IMR-90 (cell line): Measurements from ENCODE around the gene DNM3. TPM values are rescaled to one million over a fixed set of nuclear protein-coding genes. Genes with fewer than 3 reads are reported as not detected.

Source experiments
- ATAC-seq: fragments of 200-7000 bp; cut with Tn5 transposase; 2 replicates; pipeline ENCODE4 v1.9.1; 2020; ENCODE audit warnings: low read depth, mild to moderate bottlenecking, moderate library complexity
- BruUV-seq: library from RNA; stranded (reverse); fragments of 400-500 nt; replicated peaks from 2 replicates; lab custom pipeline; 2021; lab: Mats Ljungman, UMichigan
- CTCF ChIA-PET: fragments of 300-600 bp; formaldehyde crosslinking; extraction: SDS; loops from one replicate; lab custom pipeline; 2021; ENCODE audit warnings: antibody characterized with exemption; lab: Yijun Ruan, JAX
- POLR2A ChIA-PET: fragments of 300-600 bp; sonication (Branson Sonifier 250); formaldehyde crosslinking; loops from one replicate; lab custom pipeline; 2022; ENCODE audit warnings: antibody characterized with exemption; ENCODE audit not compliant: unreplicated experiment; lab: Charles Lee
- DNase-seq: peaks from one replicate; pipeline ENCODE4 v3.0.0; 2013
- H2AFZ ChIP-seq: replicated peaks from 2 replicates; pipeline ENCODE3; 2013; ENCODE audit warnings: low read length, mild to moderate bottlenecking; ENCODE audit not compliant: poor library complexity
- H2AK5ac ChIP-seq: 2 replicates; pipeline ENCODE4 v1.6.1; 2013; ENCODE audit warnings: low read depth, low read length, inconsistent platforms
- H2AK9ac ChIP-seq: replicated peaks from 2 replicates; pipeline ENCODE3; 2013; ENCODE audit warnings: mild to moderate bottlenecking, low read depth, low read length, moderate library complexity; ENCODE audit not compliant: poor library complexity
- H2BK120ac ChIP-seq: 2 replicates; pipeline ENCODE4 v1.6.1; 2013; ENCODE audit warnings: low read depth, low read length, inconsistent platforms
- H2BK15ac ChIP-seq: 3 replicates; pipeline ENCODE4 v1.6.1; 2013; ENCODE audit warnings: low read depth, low read length, inconsistent platforms
- H2BK20ac ChIP-seq: 2 replicates; pipeline ENCODE4 v1.6.1; 2013; ENCODE audit warnings: low read depth, mild to moderate bottlenecking, inconsistent platforms, low read length, moderate library complexity
- H2BK5ac ChIP-seq: 2 replicates; pipeline ENCODE4 v1.6.1; 2013; ENCODE audit warnings: mild to moderate bottlenecking, low read depth, low read length, inconsistent platforms; ENCODE audit not compliant: poor library complexity, severe bottlenecking
- H3K14ac ChIP-seq: replicated peaks from 2 replicates; pipeline ENCODE4 v1.6.1; 2013; ENCODE audit warnings: low read depth, low read length, inconsistent platforms
- H3K18ac ChIP-seq: 2 replicates; pipeline ENCODE4 v1.6.1; 2013; ENCODE audit warnings: low read depth, low read length, control low read depth
- H3K23ac ChIP-seq: 2 replicates; pipeline ENCODE4 v1.6.1; 2013; ENCODE audit warnings: low read depth, low read length, inconsistent platforms
- H3K27ac ChIP-seq: 2 replicates; pipeline ENCODE4 v1.5.1; 2013; ENCODE audit warnings: mild to moderate bottlenecking, control low read depth, low read length; ENCODE audit not compliant: insufficient read depth
- H3K27me3 ChIP-seq: 2 replicates; pipeline ENCODE4 v1.6.1; 2013; ENCODE audit warnings: low read length; ENCODE audit not compliant: control insufficient read depth, insufficient read depth
- H3K36me3 ChIP-seq: 2 replicates; pipeline ENCODE4 v1.6.1; 2013; ENCODE audit warnings: low read length, mixed read lengths; ENCODE audit not compliant: control insufficient read depth, insufficient read depth
- H3K4ac ChIP-seq: 2 replicates; pipeline ENCODE4 v1.6.1; 2013; ENCODE audit warnings: low read depth, low read length, inconsistent platforms
- H3K4me1 ChIP-seq: 2 replicates; pipeline ENCODE4 v1.6.1; 2013; ENCODE audit warnings: low read length, mixed read lengths; ENCODE audit not compliant: control insufficient read depth, insufficient read depth
- H3K4me2 ChIP-seq: 2 replicates; pipeline ENCODE4 v1.6.1; 2013; ENCODE audit warnings: low read depth, mild to moderate bottlenecking, control low read depth, low read length, moderate library complexity
- H3K4me3 ChIP-seq: 2 replicates; pipeline ENCODE4 v1.5.1; 2013; ENCODE audit warnings: low read depth, mild to moderate bottlenecking, control low read depth, low read length, moderate library complexity; ENCODE audit not compliant: insufficient read depth
- H3K56ac ChIP-seq: 2 replicates; pipeline ENCODE4 v1.6.1; 2013; ENCODE audit warnings: low read length, inconsistent platforms; ENCODE audit not compliant: insufficient read depth; ENCODE audit errors: extremely low read depth
- H3K79me1 ChIP-seq, 2 experiments: 2 replicates each; pipeline ENCODE4 v1.6.1; 2013; ENCODE audit warnings: low read length in 2 of 2, inconsistent platforms in 1 of 2, low read depth in 1 of 2
- H3K9ac ChIP-seq: 2 replicates; pipeline ENCODE4 v1.6.1; 2013; ENCODE audit warnings: low read depth, low read length, control low read depth
- H3K9me1 ChIP-seq: 2 replicates; pipeline ENCODE4 v1.6.1; 2013; ENCODE audit warnings: low read length, inconsistent platforms; ENCODE audit not compliant: insufficient read depth
- H3K9me3 ChIP-seq: 2 replicates; pipeline ENCODE4 v1.6.1; 2013; ENCODE audit warnings: low read length; ENCODE audit not compliant: control insufficient read depth, insufficient read depth
- H4K20me1 ChIP-seq: 2 replicates; pipeline ENCODE4 v1.6.1; 2013; ENCODE audit warnings: low read length, inconsistent platforms; ENCODE audit not compliant: insufficient read depth
- H4K5ac ChIP-seq: 2 replicates; pipeline ENCODE4 v1.6.1; 2013; ENCODE audit warnings: mild to moderate bottlenecking, low read depth, low read length, control low read depth
- H4K8ac ChIP-seq, 2 experiments: 2 replicates each; pipeline ENCODE4 v1.6.1; 2013; ENCODE audit warnings: low read depth in 2 of 2, low read length in 2 of 2, control low read depth in 1 of 2, inconsistent platforms in 1 of 2
- H4K91ac ChIP-seq: 2 replicates; pipeline ENCODE4 v1.6.1; 2013; ENCODE audit warnings: low read depth, low read length, inconsistent platforms; ENCODE audit not compliant: insufficient read depth
- BHLHE40 ChIP-seq: fragments of 150-350 bp; IDR thresholded peaks from 2 replicates; pipeline ENCODE4 v1.6.1; 2016; ENCODE audit warnings: mild to moderate bottlenecking, low read depth, low read length
- CEBPB ChIP-seq: IDR thresholded peaks from 2 replicates; pipeline ENCODE4 v1.6.1; 2012; ENCODE audit warnings: low read depth, low read length, improper control_type of control experiment
- CHD1 ChIP-seq: IDR thresholded peaks from 2 replicates; pipeline ENCODE4 v1.6.1; 2012; ENCODE audit warnings: low read depth, low read length, improper control_type of control experiment
- FOS ChIP-seq: fragments of 150-350 bp; IDR thresholded peaks from 2 replicates; pipeline ENCODE4 v1.6.1; 2016; ENCODE audit warnings: low read depth, low read length
- MAFK ChIP-seq: IDR thresholded peaks from 2 replicates; pipeline ENCODE4 v1.6.1; 2012; ENCODE audit warnings: low read depth, low read length, improper control_type of control experiment
- MAZ ChIP-seq: IDR thresholded peaks from 2 replicates; pipeline ENCODE4 v1.6.1; 2012; ENCODE audit warnings: low read depth, mild to moderate bottlenecking, low read length, improper control_type of control experiment, moderate library complexity, borderline replicate concordance
- NFE2L2 ChIP-seq: fragments of 150-350 bp; IDR thresholded peaks from 2 replicates; pipeline ENCODE4 v1.6.1; 2016; ENCODE audit warnings: low read depth, mild to moderate bottlenecking, low read length
- POLR2A ChIP-seq: IDR thresholded peaks from 2 replicates; pipeline ENCODE4 v1.6.1; 2012; ENCODE audit warnings: mild to moderate bottlenecking, low read depth, low read length
- SMC3 ChIP-seq: fragments of 150-350 bp; IDR thresholded peaks from 2 replicates; pipeline ENCODE4 v1.6.1; 2016; ENCODE audit warnings: low read depth, mild to moderate bottlenecking, antibody characterized with exemption, low read length, moderate library complexity
- WGBS, 2 experiments: methylation state at CpG; one replicate each; pipeline versions ENCODE4 v1.1.5 to v1.1.7; 2013; ENCODE audit warnings: missing lambda C conversion rate in 2 of 2; ENCODE audit not compliant: insufficient read length in 1 of 2; ENCODE audit errors: extremely low coverage in 2 of 2; 5-methylcytosine and 5-hydroxymethylcytosine counted together
- dilution Hi-C: fragments of 300-500 bp; cut with HindIII; formaldehyde crosslinking; loops from one replicate; pipeline ENCODE4 v1.14.3; 2018; ENCODE audit warnings: low sequenced_read_pairs; ENCODE audit not compliant: unreplicated experiment
- in situ Hi-C: fragments of 300-500 bp; cut with MboI; formaldehyde crosslinking; loops from 3 replicates; pipeline ENCODE4 v1.14.3; 2019; ENCODE audit warnings: low sequenced_read_pairs, inconsistent platforms, mixed read lengths
- intact Hi-C: fragments of 100-400 bp; cut with micrococcal nuclease; formaldehyde crosslinking; loops from 2 replicates; pipeline ENCODE4 v1.10.0; 2022
- polyA plus RNA-seq, 3 experiments: library from polyadenylated mRNA; depleted of rRNA; stranded (reverse); fragments of >200 nt; gene quantifications; 2 replicates each; pipeline ENCODE4 v1.2.3, GENCODE V29; 2012; ENCODE audit warnings: low replicate concordance in 1 of 3
- total RNA-seq: library from RNA; depleted of rRNA; stranded (reverse); fragments of >200 nt; gene quantifications from 2 replicates; pipeline ENCODE4 v1.2.3, GENCODE V29; 2012
- TF ChIP-seq, protein P1 (sequence below): conservative IDR thresholded peaks from 2 replicates; pipeline ENCODE4 v1.5.1; 2012; ENCODE audit warnings: mild to moderate bottlenecking, low read depth, low read length, improper control_type of control experiment
- TF ChIP-seq, protein P2 (sequence below): fragments of 150-350 bp; IDR thresholded peaks from 2 replicates; pipeline ENCODE4 v1.6.1; 2017; ENCODE audit warnings: mild to moderate bottlenecking, antibody characterized with exemption, low read length, low read depth
- TF ChIP-seq, protein P3 (sequence below): fragments of 150-350 bp; IDR thresholded peaks from 2 replicates; pipeline ENCODE4 v1.6.1; 2016; ENCODE audit warnings: low read depth, mild to moderate bottlenecking, low read length, moderate library complexity, borderline replicate concordance

DNM3 gene
- total and polyA plus RNA-seq, 2 of the 4 experiments (the other 2 are of a cell fraction) = 0.36 TPM

DNA sequence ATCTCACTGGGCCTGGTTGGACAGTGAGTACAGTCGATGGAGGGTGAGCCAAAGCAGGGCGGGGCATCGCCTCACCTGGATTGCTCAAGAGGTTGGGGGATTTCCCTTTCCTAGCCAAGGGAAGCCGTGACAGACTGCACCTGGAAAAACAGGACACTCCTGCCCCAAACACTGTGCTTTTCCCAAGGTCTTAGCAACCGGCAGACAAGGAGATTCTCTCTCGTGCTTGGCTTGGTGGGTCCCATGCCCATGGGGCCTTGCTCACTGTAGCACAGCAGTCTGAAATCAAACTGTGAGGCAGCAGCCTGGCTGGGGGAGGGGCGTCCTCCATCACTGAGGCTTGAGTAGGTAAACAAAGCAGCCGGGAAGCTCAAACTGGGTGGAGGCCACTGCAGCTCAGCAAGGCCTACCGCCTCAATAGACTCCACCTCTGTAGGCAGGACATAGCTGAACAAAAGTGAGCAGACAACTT, 590.5 kb downstream of the DNM3 start:
- Histone ChIP-seq H2BK15ac (no peak overlapping the region), H3K27ac (no peak overlapping the region), H3K56ac (no peak overlapping the region), H2AK5ac (no peak overlapping the region), H3K14ac (no peak overlapping the region), H3K4me1 (no peaks in the 10 kb centered on the region), H3K9me3 (no peaks in the 10 kb centered on the region), H3K4ac (no peak overlapping the region), H3K4me2 (no peak overlapping the region), H3K27me3 (no peaks in the 10 kb centered on the region), H2BK120ac (no peak overlapping the region), H2BK20ac (no peak overlapping the region), H3K4me3 (no peak overlapping the region), H3K23ac (no peak overlapping the region), H3K36me3 (no peaks in the 10 kb centered on the region), H4K8ac (no peak overlapping the region), H4K20me1 (peaks cover 4% of the 10 kb centered on the region; the same call in 1 of the 2 replicates), H3K18ac (no peak overlapping the region), H2AK9ac (no peak overlapping the region), H3K9me1 (no peaks in the 10 kb centered on the region), H4K5ac (no peak overlapping the region), H2BK5ac (no peak overlapping the region), H3K9ac (no peak overlapping the region), H2AFZ (no peak overlapping the region), H3K79me1 (peaks cover 0 to 14% of the 10 kb centered on the region in 2 experiments; a peak in 3 of 4 replicates), H4K91ac (no peak overlapping the region)
- ATAC-seq = no peak
- no TSS peak for BruUV-seq
- DNase-seq = no peak
- 58% methylated on average over 5 of the region's 9 CpGs; no CpG with 5 or more reads in 1 of the 2 experiments for WGBS, 2 experiments
- ChIA-PET CTCF (no interaction called here), POLR2A (interaction anchor here (0.6 kb wide), 1 partner anchor 688 kb away, joined by 7 read pairs; no protein-coding TSS in a partner anchor)
- dilution Hi-C loops (no loop called here), intact Hi-C loops (no loop called here), in situ Hi-C loops (no loop called here)
- TF ChIP-seq, protein P1, sequence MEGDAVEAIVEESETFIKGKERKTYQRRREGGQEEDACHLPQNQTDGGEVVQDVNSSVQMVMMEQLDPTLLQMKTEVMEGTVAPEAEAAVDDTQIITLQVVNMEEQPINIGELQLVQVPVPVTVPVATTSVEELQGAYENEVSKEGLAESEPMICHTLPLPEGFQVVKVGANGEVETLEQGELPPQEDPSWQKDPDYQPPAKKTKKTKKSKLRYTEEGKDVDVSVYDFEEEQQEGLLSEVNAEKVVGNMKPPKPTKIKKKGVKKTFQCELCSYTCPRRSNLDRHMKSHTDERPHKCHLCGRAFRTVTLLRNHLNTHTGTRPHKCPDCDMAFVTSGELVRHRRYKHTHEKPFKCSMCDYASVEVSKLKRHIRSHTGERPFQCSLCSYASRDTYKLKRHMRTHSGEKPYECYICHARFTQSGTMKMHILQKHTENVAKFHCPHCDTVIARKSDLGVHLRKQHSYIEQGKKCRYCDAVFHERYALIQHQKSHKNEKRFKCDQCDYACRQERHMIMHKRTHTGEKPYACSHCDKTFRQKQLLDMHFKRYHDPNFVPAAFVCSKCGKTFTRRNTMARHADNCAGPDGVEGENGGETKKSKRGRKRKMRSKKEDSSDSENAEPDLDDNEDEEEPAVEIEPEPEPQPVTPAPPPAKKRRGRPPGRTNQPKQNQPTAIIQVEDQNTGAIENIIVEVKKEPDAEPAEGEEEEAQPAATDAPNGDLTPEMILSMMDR = no peak
- TF ChIP-seq BHLHE40 (no peak), MAFK (no peak), NFE2L2 (no peak), CHD1 (no peak), CEBPB (no peak), FOS (no peak), POLR2A (no peak), SMC3 (no peak), MAZ (no peak)
- TF ChIP-seq, protein P2, sequence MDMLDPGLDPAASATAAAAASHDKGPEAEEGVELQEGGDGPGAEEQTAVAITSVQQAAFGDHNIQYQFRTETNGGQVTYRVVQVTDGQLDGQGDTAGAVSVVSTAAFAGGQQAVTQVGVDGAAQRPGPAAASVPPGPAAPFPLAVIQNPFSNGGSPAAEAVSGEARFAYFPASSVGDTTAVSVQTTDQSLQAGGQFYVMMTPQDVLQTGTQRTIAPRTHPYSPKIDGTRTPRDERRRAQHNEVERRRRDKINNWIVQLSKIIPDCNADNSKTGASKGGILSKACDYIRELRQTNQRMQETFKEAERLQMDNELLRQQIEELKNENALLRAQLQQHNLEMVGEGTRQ = no peak
- TF ChIP-seq, protein P3, sequence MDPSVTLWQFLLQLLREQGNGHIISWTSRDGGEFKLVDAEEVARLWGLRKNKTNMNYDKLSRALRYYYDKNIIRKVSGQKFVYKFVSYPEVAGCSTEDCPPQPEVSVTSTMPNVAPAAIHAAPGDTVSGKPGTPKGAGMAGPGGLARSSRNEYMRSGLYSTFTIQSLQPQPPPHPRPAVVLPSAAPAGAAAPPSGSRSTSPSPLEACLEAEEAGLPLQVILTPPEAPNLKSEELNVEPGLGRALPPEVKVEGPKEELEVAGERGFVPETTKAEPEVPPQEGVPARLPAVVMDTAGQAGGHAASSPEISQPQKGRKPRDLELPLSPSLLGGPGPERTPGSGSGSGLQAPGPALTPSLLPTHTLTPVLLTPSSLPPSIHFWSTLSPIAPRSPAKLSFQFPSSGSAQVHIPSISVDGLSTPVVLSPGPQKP = no peak
